Stomach (tissue), 4 donors: ENCODE data around the gene FSIP1.

Experiments
- CTCF ChIP-seq, 7 experiments: fragments of 450-650 bp in 4 of 7; fragments of 200-600 bp in 3 of 7; sonication (generic) in 3 of 7; IDR thresholded peaks; one replicate each; pipeline ENCODE4 v1.5.1; 2016 to 2019; ENCODE audit warnings: antibody characterized with exemption in 7 of 7, control low read depth in 2 of 7, mild to moderate bottlenecking in 1 of 7
- EP300 ChIP-seq: sonication (generic); formaldehyde crosslinking; IDR thresholded peaks from one replicate; pipeline ENCODE4 v1.6.1; 2017; ENCODE audit warnings: antibody characterized with exemption
- POLR2A ChIP-seq, 4 donors: fragments of 450-650 bp; IDR thresholded peaks; one replicate each; pipeline ENCODE4 v1.6.1; 2016; ENCODE audit warnings: antibody characterized with exemption in 4 of 4, control low read depth in 2 of 4, mild to moderate bottlenecking in 1 of 4, moderate library complexity in 1 of 4
- POLR2AphosphoS5 ChIP-seq, 3 donors: sonication (generic); formaldehyde crosslinking; IDR thresholded peaks; one replicate each; pipeline ENCODE4 v1.6.1; 2016; ENCODE audit warnings: antibody characterized with exemption in 3 of 3

- TF ChIP-seq POLR2A (IDR thresholded peaks at IDR 0.05) (no peak), CTCF (IDR thresholded peaks at IDR 0.05) (no peak), POLR2AphosphoS5 (IDR thresholded peaks at IDR 0.05) (peak in 1 of 3 donors; percentile 64), EP300 (no peak)
Observed at GRCh38 chr15:39579487-39580116, 203.0 kb downstream of the FSIP1 start.
